Myometrial cell (primary cell): Measurements from ENCODE around the gene SLC9A8. TPM values are rescaled to one million over a fixed set of nuclear protein-coding genes. Genes with fewer than 3 reads are reported as not detected.

Experiments
- total RNA-seq: library from RNA; depleted of rRNA; stranded (reverse); fragments of >200 nt; gene quantifications from 2 replicates; pipeline ENCODE4 v1.2.3, GENCODE V29; 2015

SLC9A8 gene, protein sequence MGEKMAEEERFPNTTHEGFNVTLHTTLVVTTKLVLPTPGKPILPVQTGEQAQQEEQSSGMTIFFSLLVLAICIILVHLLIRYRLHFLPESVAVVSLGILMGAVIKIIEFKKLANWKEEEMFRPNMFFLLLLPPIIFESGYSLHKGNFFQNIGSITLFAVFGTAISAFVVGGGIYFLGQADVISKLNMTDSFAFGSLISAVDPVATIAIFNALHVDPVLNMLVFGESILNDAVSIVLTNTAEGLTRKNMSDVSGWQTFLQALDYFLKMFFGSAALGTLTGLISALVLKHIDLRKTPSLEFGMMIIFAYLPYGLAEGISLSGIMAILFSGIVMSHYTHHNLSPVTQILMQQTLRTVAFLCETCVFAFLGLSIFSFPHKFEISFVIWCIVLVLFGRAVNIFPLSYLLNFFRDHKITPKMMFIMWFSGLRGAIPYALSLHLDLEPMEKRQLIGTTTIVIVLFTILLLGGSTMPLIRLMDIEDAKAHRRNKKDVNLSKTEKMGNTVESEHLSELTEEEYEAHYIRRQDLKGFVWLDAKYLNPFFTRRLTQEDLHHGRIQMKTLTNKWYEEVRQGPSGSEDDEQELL
- total RNA-seq: 3.0 and 3.2 TPM in 2 replicates

DNA sequence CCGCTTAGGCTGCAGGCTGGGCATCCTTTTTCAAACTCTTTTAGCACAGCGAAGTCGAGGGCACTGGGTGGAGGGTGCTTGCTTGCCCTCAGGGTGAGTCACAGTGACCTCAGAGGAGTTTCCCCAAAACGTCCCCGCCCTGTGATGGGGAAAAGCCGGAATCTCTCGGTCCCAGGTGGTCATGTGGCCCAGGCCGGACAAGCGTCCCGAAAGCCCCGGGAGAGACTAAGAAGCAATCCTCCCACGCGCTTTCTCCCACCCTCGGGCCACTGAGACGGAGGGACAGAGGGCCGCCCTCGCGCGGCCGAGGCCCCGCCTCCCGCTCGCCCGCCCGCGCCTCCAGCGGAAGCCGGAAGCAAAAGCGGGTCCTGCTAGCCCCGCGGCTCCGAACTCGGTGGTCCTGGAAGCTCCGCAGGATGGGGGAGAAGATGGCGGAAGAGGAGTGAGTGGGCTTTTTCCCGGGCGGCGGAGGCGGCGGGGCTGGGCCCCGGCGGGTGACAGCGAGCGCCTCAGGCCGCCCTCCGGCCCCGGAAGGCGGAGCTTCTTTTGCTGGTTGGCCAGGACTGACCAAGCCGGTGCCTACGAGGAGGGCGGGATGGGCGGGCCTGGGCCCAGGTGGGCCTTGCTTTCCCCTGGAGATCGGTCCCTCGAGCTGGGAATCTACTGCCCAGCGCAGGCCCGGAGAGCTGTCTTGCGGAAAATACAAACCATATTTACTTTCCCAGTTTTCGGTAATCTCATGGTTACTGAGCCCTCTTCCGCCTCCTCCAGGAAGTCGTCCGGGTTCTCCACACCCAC lies at the start of gene SLC9A8:
TSS of gene SLC9A8 (plus strand) at position 322 of the 798 bp plus-strand sequence. CDS start at position 417, 95 bp downstream.

GRCh38 chr20:49915380-49916145 lies 102.9 kb downstream of the SLC9A8 start, which contains the start of gene SPATA2:
Gene SPATA2 (minus strand): TSS chr20:49915529. CDS start chr20:49908490, 7,039 bp downstream.

GRCh38 chr20:49936153-49937026 lies 123.8 kb downstream of the SLC9A8 start, which contains the start of gene RNF114:
Gene RNF114 (plus strand): TSS chr20:49936397. CDS start chr20:49936413, 16 bp downstream.

Other genes starting within 250 kb of the SLC9A8 start
- gene PTGIS, start 244.7 kb upstream of the SLC9A8 start, total RNA-seq: 0.58 and 0.89 TPM in 2 replicates
- 10.7 and 11.2 TPM in 2 replicates for gene B4GALT5, start 99.0 kb upstream of the SLC9A8 start, total RNA-seq
- gene SPATA2, start 102.7 kb downstream of the SLC9A8 start, total RNA-seq: 3.0 and 3.5 TPM in 2 replicates
- gene RNF114, start 123.6 kb downstream of the SLC9A8 start, total RNA-seq: 76.1 and 84.2 TPM in 2 replicates
- 0.89 and 2.0 TPM in 2 replicates for gene SNAI1, start 170.2 kb downstream of the SLC9A8 start, total RNA-seq